Measurements from ENCODE around the gene TBX1.

GRCh38 chr22:19728836-19729235, 31.7 kb upstream of the TBX1 start:
- TF ChIP-seq, protein P1, sequence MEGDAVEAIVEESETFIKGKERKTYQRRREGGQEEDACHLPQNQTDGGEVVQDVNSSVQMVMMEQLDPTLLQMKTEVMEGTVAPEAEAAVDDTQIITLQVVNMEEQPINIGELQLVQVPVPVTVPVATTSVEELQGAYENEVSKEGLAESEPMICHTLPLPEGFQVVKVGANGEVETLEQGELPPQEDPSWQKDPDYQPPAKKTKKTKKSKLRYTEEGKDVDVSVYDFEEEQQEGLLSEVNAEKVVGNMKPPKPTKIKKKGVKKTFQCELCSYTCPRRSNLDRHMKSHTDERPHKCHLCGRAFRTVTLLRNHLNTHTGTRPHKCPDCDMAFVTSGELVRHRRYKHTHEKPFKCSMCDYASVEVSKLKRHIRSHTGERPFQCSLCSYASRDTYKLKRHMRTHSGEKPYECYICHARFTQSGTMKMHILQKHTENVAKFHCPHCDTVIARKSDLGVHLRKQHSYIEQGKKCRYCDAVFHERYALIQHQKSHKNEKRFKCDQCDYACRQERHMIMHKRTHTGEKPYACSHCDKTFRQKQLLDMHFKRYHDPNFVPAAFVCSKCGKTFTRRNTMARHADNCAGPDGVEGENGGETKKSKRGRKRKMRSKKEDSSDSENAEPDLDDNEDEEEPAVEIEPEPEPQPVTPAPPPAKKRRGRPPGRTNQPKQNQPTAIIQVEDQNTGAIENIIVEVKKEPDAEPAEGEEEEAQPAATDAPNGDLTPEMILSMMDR (optimal IDR thresholded peaks at IDR 0.05 in 1 of 3, IDR thresholded peaks at IDR 0.05 in 1 of 3, conservative IDR thresholded peaks at IDR 0.05 in 1 of 3; ENCODE audit: extremely low read depth in 1 of 3, insufficient read depth in 2 of 3, low read length in 3 of 3) = no peak
- TF ChIP-seq EZH2 (IDR thresholded peaks at IDR 0.05; ENCODE audit: low read length) = no peak

All from keratinocyte (primary cell).